Stimulated activated CD4-positive, alpha-beta T cell treated with anti-CD3 and anti-CD28 coated beads, Interleukin-1b, Interleukin-23, amount 100 ng/mL, for 24 hours (primary cell): Measurements from ENCODE around the gene FAM187B.
"Not testable (repeated sequence)": the region's sequence is repeated elsewhere in the genome, so short reads cannot be mapped to it uniquely, and the experiment has no call there.

Experiments
- DNase-seq, 4 experiments: peaks; one replicate each; pipeline ENCODE4 v3.0.0-alpha.2; 2020; ENCODE audit warnings: low read depth in 4 of 4, low spot score in 1 of 4

Gene FAM187B

DNA sequence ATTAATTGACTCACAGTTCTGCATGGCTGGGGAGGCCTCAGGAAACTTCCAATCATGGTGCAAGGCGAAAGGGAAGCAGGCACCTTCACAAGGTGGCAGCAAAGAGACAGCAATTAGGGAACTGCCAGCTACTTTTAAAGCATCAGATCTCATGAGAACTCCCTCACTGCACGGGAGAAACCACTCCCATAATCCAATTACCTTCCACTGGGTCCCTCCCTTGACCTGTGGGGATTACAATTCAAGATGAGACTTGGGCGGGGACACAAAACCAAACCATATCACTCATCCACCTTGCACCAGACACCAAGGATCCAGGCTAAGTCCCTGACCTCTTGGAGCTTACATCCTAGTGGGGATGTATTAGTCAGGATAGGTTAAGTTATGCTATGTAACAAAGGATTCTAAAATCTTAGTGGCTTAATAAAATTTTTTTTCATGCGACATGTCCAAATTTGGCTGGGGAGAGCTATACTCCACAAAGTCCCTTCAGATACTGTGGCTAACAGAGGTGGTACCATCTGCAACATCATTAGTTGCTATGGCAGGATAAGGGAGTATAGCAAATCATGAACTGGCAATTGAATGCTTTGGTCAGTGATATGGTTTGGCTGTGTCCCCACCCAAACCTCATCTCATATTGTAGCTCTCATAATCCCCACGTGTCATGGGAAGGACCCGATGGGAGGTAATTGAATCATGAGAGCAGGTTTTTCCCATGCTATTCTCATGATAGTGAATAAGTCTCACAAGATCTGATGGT, 8.3 kb upstream of the FAM187B start:
- DNase-seq: no peak

DNA sequence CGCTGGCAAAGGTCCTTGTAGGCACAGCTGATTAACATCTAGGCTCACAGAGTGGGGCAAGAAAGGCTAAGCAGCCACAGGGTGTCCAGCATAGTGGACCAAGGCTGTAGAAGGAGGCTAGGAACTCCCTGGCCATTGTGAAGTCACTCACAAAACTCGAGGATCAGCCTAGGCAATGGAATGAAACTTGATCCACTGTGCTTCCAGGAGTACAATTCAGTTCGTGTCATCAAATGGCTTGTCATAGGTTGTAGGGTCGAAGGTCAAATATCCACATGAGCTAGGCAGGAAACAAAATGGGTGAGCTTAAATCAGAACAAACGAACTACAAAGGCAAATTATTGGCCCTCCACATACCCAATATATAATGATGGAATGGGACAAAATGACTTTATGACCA, 4.4 kb upstream of the FAM187B start:
- DNase-seq: no peak

DNA sequence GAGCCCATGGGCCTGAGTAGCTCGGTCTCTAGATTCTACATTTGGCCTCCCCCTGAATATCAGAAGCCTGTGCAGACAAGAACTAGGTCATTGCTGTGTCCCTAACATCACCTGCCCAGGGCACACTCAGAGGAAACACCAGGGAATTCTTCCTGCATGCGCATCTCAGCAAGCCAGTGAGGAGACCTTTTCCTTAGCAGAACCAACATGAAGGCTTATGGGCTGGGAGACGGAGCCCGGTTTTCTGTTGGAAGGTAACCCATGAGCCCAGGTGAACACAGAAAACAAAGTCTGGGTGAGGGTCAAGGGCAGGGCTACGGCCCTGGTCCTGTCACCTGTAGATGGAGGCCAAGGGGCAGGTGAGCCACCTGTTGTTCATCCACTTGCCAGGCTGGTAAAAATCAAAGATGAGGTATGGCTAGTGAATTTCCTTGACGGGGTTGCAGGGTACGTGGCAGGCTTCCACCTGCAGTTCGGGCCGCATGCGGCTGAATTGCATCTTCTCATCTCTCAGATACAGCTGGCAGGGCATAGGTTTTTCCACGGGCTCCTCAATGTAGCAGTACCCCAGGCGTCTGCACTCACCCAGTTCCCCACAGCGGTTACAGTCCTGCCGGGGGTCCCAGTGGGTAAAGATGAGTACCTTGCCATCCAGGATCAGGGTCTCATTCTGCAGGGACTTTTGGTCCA, 3.6 kb upstream of the FAM187B start:
- no peak for DNase-seq

DNA sequence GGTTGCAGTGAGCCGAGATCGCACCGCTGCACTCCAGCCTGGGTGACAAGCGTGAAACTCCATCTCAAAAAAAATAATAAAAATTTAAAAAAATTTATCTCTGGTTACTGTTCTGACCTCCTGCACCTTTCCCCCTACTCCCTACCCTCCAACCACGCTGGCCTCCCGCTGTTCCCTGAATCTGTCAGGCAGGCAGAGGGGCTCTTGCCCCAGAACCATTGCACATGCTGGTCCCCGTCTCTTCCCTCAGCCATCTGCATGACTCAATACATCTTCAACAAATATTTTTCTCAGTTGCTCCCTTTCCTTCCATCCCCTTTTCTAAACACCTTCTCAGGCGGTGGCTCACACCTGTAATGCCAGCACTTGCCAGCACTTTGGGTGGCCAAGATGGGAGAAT, 1.1 kb upstream of the FAM187B start:
- DNase-seq: no peak

DNA sequence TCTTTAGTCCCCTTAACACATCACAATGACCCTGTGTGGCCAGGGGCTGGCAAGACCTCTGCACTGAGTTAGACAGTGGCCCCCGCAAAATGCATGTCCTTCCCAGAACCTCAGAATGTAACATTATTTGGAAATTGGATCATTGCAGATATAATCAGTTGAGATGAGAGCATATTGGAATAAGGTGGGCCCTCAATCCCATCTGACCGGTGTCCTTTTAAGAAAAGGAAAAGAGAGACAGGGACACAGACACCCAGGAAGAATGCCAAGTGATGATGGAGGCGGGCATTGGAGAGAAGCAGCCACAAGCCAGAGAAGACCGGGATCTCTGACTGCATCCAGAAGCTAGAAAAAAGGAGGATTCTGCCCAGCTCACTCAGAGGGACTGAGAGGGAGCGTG, 1.8 kb downstream of the FAM187B start:
- no peak for DNase-seq

- DNase-seq: no peak
Measured at GRCh38 chr19:35225951-35226350, 2.6 kb downstream of the FAM187B start.

DNA sequence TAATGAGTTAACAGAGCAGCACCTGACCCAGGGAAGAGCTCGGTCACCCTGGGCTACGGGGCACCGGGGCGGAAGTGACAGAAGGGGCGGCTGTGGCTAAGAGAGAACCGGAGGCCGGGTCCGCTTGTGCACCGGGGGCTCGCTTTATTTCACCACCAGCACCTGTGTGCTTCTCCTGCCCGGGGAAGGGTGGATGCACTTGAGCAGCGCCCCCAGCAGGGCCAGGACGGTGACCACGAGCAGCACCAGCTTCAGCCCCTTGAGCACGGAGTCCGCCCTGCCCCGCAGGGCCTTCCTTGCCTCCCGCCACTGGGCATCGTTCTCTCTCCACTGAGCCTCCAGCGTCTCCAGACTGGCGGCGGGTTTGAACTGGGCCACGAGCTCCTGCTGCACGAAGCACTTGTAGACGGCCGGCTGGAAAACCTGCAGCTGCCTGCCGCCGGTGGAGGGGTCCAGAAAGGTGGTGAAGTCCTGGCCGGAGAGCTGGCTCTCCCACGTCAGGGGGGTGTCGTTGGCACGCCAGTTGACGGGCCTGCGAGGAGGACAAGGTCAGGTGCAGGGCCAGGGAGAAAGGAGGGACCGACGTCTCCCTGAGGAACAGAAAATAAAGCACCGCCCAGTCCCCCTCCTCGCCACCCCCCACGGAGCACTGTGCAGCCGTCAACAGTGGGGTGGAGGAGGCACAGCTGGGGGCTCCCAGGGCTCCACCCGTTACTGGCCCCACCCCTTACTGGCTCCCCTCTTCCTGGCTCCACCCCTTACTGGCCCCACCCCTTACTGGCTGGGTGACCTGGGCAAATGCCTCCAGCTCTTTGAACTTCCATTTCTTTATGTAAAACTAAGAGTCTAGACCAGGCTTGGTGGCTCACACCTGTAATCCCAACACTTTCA, 3.6 kb downstream of the FAM187B start:
- no peak for DNase-seq

GRCh38 chr19:35223862-35224505, 4.6 kb downstream of the FAM187B start:
- no peak for DNase-seq

DNA sequence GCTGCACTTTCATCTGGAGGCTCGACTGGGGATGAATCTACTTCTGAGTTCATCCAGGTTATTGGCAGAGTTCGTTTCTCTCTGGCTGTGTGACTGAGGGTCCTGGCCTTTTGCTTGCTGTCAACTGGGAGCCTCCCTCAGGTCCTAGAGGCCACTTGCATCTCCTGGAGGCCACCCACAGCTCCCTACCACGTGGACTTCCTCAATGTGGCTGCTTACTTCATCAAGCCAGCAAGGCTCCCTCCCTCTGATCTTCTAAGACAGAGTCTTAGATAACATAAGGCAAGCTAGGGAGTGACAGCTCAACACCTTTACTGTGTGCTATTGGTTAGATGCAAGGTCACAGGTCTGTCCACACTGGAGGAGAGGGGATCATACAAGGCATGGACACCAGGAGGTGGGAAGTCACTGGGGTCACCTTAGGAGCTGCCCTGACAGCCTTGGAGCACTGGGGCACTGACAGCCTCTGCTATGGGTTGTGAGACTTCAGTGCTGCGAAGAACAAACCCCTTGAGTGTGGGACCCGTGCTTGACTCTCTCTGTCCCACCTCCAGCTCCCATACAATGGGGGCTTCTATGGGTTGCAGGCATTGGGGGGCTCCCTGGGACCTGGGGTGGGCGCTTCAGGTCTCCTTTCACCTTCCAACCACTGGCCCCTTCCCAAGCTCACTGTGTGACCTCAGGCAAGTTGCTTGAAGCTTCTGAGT, 5.3 kb downstream of the FAM187B start:
- no peak for DNase-seq

DNA sequence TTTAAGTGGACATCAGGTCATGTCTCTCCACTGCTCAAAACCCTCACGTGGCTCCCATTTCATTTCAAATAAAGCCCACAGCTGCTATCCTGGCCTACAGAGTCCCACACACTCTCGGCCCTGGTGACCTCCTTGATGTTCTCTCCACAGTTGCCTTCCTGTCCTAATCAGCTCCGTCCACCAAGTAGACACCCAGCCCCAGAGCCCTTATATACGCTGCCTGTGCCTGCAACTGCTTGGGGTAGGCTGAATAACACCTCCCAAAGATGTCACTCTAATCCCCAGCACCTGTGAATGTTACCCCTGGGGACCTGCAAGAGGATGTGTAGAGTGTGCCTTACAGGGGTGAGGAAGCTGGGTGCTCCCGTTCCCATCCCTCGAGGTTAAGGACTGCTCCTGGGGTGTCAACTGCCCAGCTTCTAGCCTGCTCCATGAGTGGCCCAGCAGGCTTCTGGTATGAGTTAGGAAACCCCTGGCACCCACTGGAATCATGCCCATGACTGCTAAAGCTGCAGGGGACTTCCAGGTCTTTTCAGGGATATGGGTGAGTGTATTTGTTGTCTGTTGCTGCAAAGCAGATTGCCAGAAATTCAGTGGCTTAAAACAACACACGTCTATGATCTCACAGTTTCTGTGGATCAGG, 6.0 kb downstream of the FAM187B start:
- DNase-seq: no peak

DNA sequence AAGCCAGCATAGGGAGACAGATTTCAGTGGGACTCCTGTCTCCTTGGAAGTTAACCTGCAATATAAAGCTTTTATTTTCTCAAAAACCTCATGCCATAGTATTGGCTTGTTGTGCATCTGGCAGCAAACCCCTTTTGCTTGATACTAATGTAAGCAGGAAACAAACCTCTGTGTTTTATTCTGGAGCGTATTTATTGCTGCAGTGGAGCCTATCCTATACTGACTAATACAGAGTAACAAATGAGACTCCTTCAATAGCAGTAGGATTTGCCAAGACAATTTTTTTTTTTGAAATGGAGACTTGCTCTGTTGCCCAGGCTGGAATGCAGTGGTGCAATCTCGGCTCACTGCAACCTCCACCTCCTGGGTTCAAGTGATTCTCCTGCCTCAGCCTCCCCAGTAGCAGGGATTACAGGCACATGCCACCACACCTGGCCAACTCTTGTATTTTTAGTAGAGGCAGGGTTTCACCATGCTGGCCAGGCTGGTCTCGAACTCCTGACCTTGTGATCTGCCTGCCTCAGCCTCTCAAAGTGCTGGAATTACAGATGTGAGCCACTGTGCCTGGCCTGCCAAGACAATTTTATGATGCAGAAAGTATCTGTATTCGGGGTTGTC, 7.5 kb downstream of the FAM187B start:
- DNase-seq: not testable (repeated sequence)

- no peak for DNase-seq
Measured at GRCh38 chr19:35220315-35220921, 8.1 kb downstream of the FAM187B start.

DNA sequence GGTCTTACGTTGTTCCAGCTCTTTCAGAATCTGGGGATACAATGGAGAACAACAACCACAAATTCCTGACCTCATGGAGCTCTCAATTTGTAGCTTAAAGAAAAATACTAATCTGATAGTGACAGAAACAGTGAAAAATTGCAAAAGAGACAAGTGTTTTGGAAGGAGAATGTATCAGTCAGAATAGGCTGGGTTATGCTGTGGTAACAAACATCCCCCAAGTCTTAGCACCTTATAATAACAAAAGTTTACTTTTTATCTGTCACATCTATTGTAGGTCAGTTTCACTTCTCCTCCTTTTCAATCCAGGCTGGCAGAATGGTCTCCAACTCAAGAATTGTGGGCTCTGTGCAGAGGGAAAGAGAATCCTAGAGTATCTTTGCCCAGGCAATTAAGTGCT, 9.5 kb downstream of the FAM187B start:
- DNase-seq: no peak

- no peak for DNase-seq
Measured at GRCh38 chr19:35217649-35217990, 10.9 kb downstream of the FAM187B start.

GRCh38 chr19:35216833-35217648, 11.5 kb downstream of the FAM187B start:
- no peak for DNase-seq

DNA sequence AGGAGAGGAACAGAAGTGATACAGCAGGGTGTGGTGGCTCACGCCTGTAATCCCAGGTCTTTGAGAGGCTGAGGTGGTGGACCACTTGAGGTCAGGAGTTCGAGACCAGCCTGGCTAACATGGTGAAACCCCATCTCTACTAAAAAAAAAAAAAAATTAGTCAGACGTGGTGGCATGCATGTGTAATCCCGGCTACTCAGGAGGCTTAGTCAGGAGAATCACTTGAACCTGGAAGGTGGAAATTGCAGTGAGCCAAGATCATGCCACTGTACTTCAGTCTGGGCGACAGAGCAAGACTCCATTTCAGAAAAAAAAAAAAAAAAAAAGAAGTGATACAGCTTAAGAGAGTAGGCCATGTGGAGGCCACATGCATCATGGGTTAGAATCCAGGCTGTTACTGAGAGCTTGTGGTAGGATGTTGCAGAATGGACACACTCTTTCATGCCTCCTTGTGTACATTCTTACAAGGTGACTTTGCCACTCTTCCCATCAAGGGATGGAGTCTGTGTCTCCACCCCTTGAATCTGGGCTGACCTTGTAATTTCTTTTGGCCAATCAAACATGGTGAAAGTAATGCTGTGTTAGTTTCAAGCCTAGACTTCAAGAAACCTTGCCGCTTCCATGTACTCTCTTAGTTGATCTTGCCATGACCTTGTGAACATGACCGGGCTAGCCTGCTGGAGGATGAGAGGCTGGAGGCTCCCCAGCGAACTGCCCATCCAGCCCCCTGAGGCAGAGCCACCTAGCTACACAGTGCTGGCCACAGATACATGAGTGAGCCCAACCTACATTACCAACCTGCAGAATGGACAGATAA, 12.3 kb downstream of the FAM187B start:
- no peak for DNase-seq

- DNase-seq: no peak
Measured at GRCh38 chr19:35214766-35215422, 13.6 kb downstream of the FAM187B start.
